OCI-LY1 (cell line): ENCODE results near the gene PYGB.
A peak's percentile ranks its signal among the peaks of the same experiment; 100 is the strongest.
"Not testable (repeated sequence)": the region's sequence is repeated elsewhere in the genome, so short reads cannot be mapped to it uniquely, and the experiment has no call there.

Source experiments
- H2AFZ ChIP-seq: fragments of 200-600 bp; sonication (generic), shearing (Covaris generic); 2 replicates; pipeline ENCODE4 v1.6.0; 2014; ENCODE audit warnings: antibody characterized with exemption, mild to moderate bottlenecking, low read length
- H3F3A ChIP-seq: fragments of 200-600 bp; sonication (generic), shearing (Covaris generic); 2 replicates; pipeline ENCODE4 v1.6.0; 2014; ENCODE audit warnings: mild to moderate bottlenecking, antibody characterized with exemption, low read length, moderate library complexity; ENCODE audit not compliant: insufficient read depth
- H3K27ac ChIP-seq: fragments of 200-600 bp; sonication (generic); 2 replicates; pipeline ENCODE4 v1.5.1; 2014; ENCODE audit warnings: low read length, mixed run types, mild to moderate bottlenecking, low read depth; ENCODE audit not compliant: poor library complexity, severe bottlenecking
- H3K27me3 ChIP-seq: fragments of 200-600 bp; sonication (generic); 2 replicates; pipeline ENCODE4 v1.6.0; 2014; ENCODE audit warnings: antibody characterized with exemption, mild to moderate bottlenecking, low read length, moderate library complexity; ENCODE audit not compliant: insufficient read depth
- H3K36me3 ChIP-seq: fragments of 200-600 bp; sonication (generic); 2 replicates; pipeline ENCODE4 v1.6.1; 2014; ENCODE audit warnings: mild to moderate bottlenecking, antibody characterized with exemption, low read length, moderate library complexity, mixed read lengths; ENCODE audit not compliant: insufficient read depth
- H3K4me1 ChIP-seq: fragments of 200-600 bp; sonication (generic); 2 replicates; pipeline ENCODE4 v1.5.1; 2014; ENCODE audit warnings: mild to moderate bottlenecking, low read length, moderate library complexity; ENCODE audit not compliant: insufficient read depth, severe bottlenecking
- H3K4me2 ChIP-seq: fragments of 200-600 bp; sonication (generic), shearing (Covaris generic); 2 replicates; pipeline ENCODE4 v1.6.1; 2014; ENCODE audit warnings: low read length
- H3K4me3 ChIP-seq: fragments of 200-600 bp; sonication (generic); 2 replicates; pipeline ENCODE4 v1.5.1; 2014; ENCODE audit warnings: low read length, low read depth, mild to moderate bottlenecking, mixed read lengths; ENCODE audit not compliant: poor library complexity, severe bottlenecking
- H3K79me2 ChIP-seq: fragments of 200-600 bp; shearing (Covaris generic); 2 replicates; pipeline ENCODE4 v1.6.1; 2016; ENCODE audit warnings: mixed run types, low read length, mixed read lengths; ENCODE audit not compliant: insufficient read depth
- H3K9ac ChIP-seq: fragments of 200-600 bp; sonication (generic), shearing (Covaris generic); 2 replicates; pipeline ENCODE4 v1.6.1; 2014; ENCODE audit warnings: mild to moderate bottlenecking, low read length, mixed read lengths
- H3K9me2 ChIP-seq: fragments of 200-600 bp; sonication (generic), shearing (Covaris generic); 2 replicates; pipeline ENCODE4 v1.6.1; 2014; ENCODE audit warnings: low read depth, mild to moderate bottlenecking, low read length, mixed read lengths
- H3K9me3 ChIP-seq: fragments of 200-600 bp; shearing (Covaris generic); 2 replicates; pipeline ENCODE4 v1.6.1; 2014; ENCODE audit warnings: low read length, mixed read lengths
- H4K20me1 ChIP-seq: fragments of 200-600 bp; sonication (generic), shearing (Covaris generic); 2 replicates; pipeline ENCODE4 v1.6.0; 2016; ENCODE audit warnings: mild to moderate bottlenecking, low read length; ENCODE audit not compliant: insufficient read depth
- EZH2 ChIP-seq: fragments of 200-600 bp; sonication (generic), shearing (Covaris generic); IDR thresholded peaks from 2 replicates; pipeline ENCODE4 v1.8.0; 2017; ENCODE audit warnings: borderline replicate concordance, mixed run types, mild to moderate bottlenecking, antibody characterized with exemption, low read length, moderate library complexity, mixed read lengths
- TF ChIP-seq, protein P1 (sequence below): fragments of 200-600 bp; sonication (generic), shearing (Covaris generic); IDR thresholded peaks from 2 replicates; pipeline ENCODE4 v1.5.1; 2017; ENCODE audit warnings: mild to moderate bottlenecking, antibody characterized with exemption, low read length, moderate library complexity, mixed read lengths

PYGB gene

DNA sequence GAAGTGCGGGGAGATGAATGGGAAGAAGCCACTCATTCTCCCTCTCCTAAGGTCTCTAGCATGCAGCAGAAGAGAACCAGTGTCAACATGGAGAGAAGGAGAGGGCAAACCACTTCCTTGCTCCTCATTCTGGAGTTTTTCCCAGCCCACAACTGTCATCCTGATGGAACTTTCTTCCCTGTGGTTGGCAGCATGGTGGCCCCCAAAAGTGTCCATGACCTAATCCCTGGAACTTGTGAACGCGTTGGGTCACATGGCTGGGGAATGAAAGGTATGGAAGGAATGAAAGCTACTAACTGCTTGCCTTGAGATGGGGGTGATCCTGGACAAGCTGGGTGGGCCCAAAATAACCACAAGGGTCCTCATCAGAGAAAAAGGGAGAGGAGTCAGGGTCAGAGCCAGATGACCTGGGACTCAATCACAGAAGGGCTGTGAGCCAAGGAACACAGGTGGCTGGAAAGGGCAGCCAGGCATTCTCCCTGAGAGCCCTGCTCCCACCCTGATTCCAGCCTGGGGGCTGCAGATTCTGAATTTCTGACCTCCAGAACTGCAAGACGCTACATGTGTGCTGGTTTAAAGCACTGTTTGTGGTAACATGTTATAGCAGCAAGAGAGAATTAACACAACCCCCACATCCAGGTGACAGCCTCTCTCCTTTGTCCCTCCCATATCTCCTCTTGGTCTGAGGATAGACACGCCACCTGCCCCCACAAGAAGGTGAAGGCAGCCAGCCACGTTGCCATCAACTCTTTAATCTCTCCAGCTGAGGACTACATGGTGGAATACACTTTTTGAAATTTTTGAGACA lies 63.2 kb downstream of the PYGB start:
- Histone ChIP-seq H3K9me2 (no peaks in the 10 kb centered on the region), H3K9me3 (no peaks in the 10 kb centered on the region), H3K4me3 (no peak overlapping the region), H3K79me2 (no peaks in the 10 kb centered on the region), H3K4me1 (peaks cover 14% of the 10 kb centered on the region), H3K9ac (peak overlapping the region; percentile 10; the same call in 1 of the 2 replicates), H4K20me1 (no peaks in the 10 kb centered on the region), H3K27ac (peak overlapping the region; percentile 51), H2AFZ (no peak overlapping the region), H3K27me3 (no peaks in the 10 kb centered on the region), H3K4me2 (peak overlapping the region; percentile 14; the same call in 1 of the 2 replicates), H3F3A (no peaks in the 10 kb centered on the region), H3K36me3 (peaks cover 5% of the 10 kb centered on the region; the same call in 1 of the 2 replicates)
- TF ChIP-seq EZH2: no peak
- TF ChIP-seq, protein P1, sequence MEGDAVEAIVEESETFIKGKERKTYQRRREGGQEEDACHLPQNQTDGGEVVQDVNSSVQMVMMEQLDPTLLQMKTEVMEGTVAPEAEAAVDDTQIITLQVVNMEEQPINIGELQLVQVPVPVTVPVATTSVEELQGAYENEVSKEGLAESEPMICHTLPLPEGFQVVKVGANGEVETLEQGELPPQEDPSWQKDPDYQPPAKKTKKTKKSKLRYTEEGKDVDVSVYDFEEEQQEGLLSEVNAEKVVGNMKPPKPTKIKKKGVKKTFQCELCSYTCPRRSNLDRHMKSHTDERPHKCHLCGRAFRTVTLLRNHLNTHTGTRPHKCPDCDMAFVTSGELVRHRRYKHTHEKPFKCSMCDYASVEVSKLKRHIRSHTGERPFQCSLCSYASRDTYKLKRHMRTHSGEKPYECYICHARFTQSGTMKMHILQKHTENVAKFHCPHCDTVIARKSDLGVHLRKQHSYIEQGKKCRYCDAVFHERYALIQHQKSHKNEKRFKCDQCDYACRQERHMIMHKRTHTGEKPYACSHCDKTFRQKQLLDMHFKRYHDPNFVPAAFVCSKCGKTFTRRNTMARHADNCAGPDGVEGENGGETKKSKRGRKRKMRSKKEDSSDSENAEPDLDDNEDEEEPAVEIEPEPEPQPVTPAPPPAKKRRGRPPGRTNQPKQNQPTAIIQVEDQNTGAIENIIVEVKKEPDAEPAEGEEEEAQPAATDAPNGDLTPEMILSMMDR: no peak

DNA sequence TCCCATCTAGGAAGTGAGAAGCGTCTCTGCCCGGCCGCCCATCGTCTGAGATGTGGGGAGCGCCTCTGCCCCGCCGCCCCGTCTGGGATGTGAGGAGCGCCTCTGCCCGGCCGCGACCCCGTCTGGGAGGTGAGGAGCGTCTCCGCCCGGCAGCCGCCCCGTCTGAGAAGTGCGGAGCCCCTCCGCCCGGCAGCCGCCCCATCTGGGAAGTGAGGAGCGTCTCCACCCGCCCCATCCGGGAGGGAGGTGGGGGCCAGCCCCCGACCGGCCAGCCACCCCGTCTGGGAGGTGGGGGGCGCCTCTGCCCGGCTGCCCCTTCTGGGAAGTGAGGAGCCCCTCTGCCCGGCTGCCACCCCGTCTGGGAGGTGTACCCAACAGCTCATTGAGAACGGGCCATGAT lies 64.8 kb downstream of the PYGB start:
- not testable (repeated sequence) for H2AFZ ChIP-seq, H3K79me2 ChIP-seq, H3K27ac ChIP-seq, H3K4me2 ChIP-seq, H3K9me2 ChIP-seq, H3K9me3 ChIP-seq, H3K36me3 ChIP-seq, H3K9ac ChIP-seq, H3K4me3 ChIP-seq, H3K27me3 ChIP-seq, H3F3A ChIP-seq, H4K20me1 ChIP-seq
- peaks cover 22% of the 10 kb centered on the region for H3K4me1 ChIP-seq

DNA sequence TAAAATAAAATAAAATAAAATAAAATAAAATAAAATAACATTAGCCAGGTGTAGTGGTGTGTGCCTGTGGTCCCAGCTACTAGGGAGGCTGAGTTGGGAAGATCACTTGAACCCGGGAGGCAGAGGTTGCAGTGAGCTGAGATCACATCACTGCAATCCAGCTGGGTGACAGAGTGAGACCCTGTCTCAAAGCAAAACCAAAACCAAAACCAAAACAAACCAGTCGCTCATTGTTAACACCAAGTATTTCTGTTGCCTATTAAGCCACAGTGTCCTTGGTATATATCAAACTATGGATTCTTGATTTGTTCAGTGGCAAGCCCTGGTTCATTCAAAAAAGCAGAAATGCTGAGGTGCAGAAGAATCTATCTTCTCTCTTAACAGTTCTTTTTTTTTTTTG lies 65.7 kb downstream of the PYGB start:
- no peak overlapping the region for H3K4me3 ChIP-seq
- H3K9ac ChIP-seq: no peak overlapping the region
- H3K36me3 ChIP-seq: peaks cover 5% of the 10 kb centered on the region; the same call in 1 of the 2 replicates
- H3K79me2 ChIP-seq: no peaks in the 10 kb centered on the region
- no peaks in the 10 kb centered on the region for H3K9me2 ChIP-seq
- H3K27me3 ChIP-seq: no peaks in the 10 kb centered on the region
- H3K4me1 ChIP-seq: peaks cover 31% of the 10 kb centered on the region
- no peak overlapping the region for H2AFZ ChIP-seq
- TF ChIP-seq, protein P1: no peak
- TF ChIP-seq EZH2: no peak
- no peaks in the 10 kb centered on the region for H3K9me3 ChIP-seq
- H3F3A ChIP-seq: no peaks in the 10 kb centered on the region
- no peak overlapping the region for H3K27ac ChIP-seq
- no peak overlapping the region for H3K4me2 ChIP-seq
- no peaks in the 10 kb centered on the region for H4K20me1 ChIP-seq
